Adrenal gland (tissue), 5 donors: ENCODE results near the gene C10orf143.

ENCODE experiments used
- CTCF ChIP-seq, 6 experiments: fragments of 450-650 bp in 4 of 6; fragments of 200-600 bp in 2 of 6; sonication (generic) in 1 of 6; IDR thresholded peaks; 1 replicate in 5 of 6; 2 replicates in 1 of 6; pipeline versions ENCODE4 v1.5.1 to v1.8.0; 2016 to 2021; ENCODE audit warnings: antibody characterized with exemption in 6 of 6, mild to moderate bottlenecking in 2 of 6, moderate library complexity in 1 of 6
- POLR2A ChIP-seq, 2 donors: fragments of 450-650 bp; IDR thresholded peaks; one replicate each; pipeline ENCODE4 v1.6.1; 2017; ENCODE audit warnings: antibody characterized with exemption in 2 of 2, mild to moderate bottlenecking in 2 of 2, moderate library complexity in 1 of 2
- donor health status: DM: no; HTN: no; CAD: no.

- no peak for TF ChIP-seq CTCF (IDR thresholded peaks at IDR 0.05)
- no peak for TF ChIP-seq POLR2A (IDR thresholded peaks at IDR 0.05)
Observed at GRCh38 chr10:130062201-130062600, 48.4 kb downstream of the C10orf143 start.
